ENCODE data around the gene SLC9A9.

Gene SLC9A9

GRCh38 chr3:143653935-143654334, 194.3 kb downstream of the SLC9A9 start:
- Histone ChIP-seq H3K4me3 (no peak overlapping the region), H3K27ac (no peak overlapping the region)
- TF ChIP-seq CTCF (IDR thresholded peaks at IDR 0.05): no peak
- DNase-seq (ENCODE audit: low spot score): no peak

- no peak overlapping the region for H3K27ac ChIP-seq
- H3K4me3 ChIP-seq: no peak overlapping the region
- TF ChIP-seq CTCF (IDR thresholded peaks at IDR 0.05): no peak
- DNase-seq (ENCODE audit: low spot score): no peak
These were observed 194.8 kb downstream of the SLC9A9 start for GRCh38 chr3:143653493-143653892.

- Histone ChIP-seq H3K4me3 (no peak overlapping the region), H3K27ac (no peak overlapping the region)
- no peak for TF ChIP-seq CTCF (IDR thresholded peaks at IDR 0.05)
- DNase-seq (ENCODE audit: low spot score): no peak
These were observed 196.2 kb downstream of the SLC9A9 start for GRCh38 chr3:143652118-143652517.

GRCh38 chr3:143650827-143651226, 197.4 kb downstream of the SLC9A9 start:
- no peak for DNase-seq (ENCODE audit: low spot score)
- no peak overlapping the region for H3K27ac ChIP-seq

GRCh38 chr3:143650120-143650519, 198.1 kb downstream of the SLC9A9 start:
- DNase-seq (ENCODE audit: low spot score): no peak
- Histone ChIP-seq H3K4me3 (no peak overlapping the region), H3K27ac (no peak overlapping the region)
- TF ChIP-seq CTCF (IDR thresholded peaks at IDR 0.05): no peak

More at GRCh38 chr3:143650827-143651226, 197.4 kb downstream of the SLC9A9 start:
- TF ChIP-seq CTCF (IDR thresholded peaks at IDR 0.05): no peak
- H3K4me3 ChIP-seq: no peak overlapping the region

GRCh38 chr3:143648708-143649107, 199.6 kb downstream of the SLC9A9 start:
- TF ChIP-seq CTCF (IDR thresholded peaks at IDR 0.05): no peak
- no peak overlapping the region for H3K27ac ChIP-seq
- H3K4me3 ChIP-seq: no peak overlapping the region
- DNase-seq (ENCODE audit: low spot score): no peak

GRCh38 chr3:143648218-143648617, 200.1 kb downstream of the SLC9A9 start:
- Histone ChIP-seq H3K4me3 (no peak overlapping the region), H3K27ac (no peak overlapping the region)
- DNase-seq (ENCODE audit: low spot score): no peak
- TF ChIP-seq CTCF (IDR thresholded peaks at IDR 0.05): no peak

All from coronary artery (tissue), 2 donors.